ENCODE measurements around the gene PCCA.
A peak's percentile ranks its signal among the peaks of the same experiment; 100 is the strongest.

DNA sequence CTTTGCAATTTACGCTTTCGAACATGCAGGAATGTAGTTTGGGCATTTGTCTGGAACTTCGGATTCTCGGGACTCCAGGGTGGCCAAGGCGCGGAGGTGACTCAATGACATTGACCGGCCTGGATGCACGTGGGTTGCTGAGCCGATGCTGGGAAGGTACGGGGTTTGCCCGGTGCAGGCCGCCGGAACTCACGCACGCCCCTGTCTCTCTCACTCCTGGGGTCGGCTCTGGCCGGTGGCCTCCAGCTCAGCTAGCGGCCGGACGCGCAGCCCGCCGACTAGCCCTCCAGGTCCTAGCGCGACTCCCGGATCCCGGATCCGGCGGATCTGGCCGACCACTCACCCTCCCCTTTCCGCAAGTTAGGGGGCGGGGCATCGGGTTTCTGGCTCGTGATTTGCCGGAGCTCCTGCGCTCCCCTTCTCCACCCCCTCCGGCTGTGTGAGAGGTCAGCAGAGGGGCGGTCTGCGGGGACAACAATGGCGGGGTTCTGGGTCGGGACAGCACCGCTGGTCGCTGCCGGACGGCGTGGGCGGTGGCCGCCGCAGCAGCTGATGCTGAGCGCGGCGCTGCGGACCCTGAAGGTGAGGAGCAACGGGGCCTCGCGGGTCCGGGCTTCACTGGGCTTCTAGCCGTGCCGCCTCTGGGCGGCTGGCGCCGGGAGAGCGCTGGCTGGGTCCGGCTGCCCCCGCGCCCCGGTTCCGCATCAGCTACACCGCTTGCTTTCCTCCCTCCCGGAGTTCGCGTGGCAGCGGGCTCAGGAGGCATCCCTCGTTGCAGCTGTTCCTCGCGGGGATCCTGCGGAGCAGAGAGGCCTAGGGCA, at the start of gene PCCA:
- TF ChIP-seq, protein P1, sequence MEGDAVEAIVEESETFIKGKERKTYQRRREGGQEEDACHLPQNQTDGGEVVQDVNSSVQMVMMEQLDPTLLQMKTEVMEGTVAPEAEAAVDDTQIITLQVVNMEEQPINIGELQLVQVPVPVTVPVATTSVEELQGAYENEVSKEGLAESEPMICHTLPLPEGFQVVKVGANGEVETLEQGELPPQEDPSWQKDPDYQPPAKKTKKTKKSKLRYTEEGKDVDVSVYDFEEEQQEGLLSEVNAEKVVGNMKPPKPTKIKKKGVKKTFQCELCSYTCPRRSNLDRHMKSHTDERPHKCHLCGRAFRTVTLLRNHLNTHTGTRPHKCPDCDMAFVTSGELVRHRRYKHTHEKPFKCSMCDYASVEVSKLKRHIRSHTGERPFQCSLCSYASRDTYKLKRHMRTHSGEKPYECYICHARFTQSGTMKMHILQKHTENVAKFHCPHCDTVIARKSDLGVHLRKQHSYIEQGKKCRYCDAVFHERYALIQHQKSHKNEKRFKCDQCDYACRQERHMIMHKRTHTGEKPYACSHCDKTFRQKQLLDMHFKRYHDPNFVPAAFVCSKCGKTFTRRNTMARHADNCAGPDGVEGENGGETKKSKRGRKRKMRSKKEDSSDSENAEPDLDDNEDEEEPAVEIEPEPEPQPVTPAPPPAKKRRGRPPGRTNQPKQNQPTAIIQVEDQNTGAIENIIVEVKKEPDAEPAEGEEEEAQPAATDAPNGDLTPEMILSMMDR (IDR thresholded peaks at IDR 0.05) = no peak
- peak; percentile 43 to 49 (median 45) for TF ChIP-seq POLR2AphosphoS5 (IDR thresholded peaks at IDR 0.05)

All from breast epithelium (tissue), 3 donors.